HS-5 (cell line): ENCODE measurements around the gene IGLON5.

Source experiments
- DNase-seq: peaks from one replicate; pipeline ENCODE4 v3.0.0-alpha.2; 2012; ENCODE audit warnings: low read depth

Gene IGLON5

GRCh38 chr19:51317968-51318367 is 6.5 kb downstream of the IGLON5 start:
- no peak for DNase-seq

GRCh38 chr19:51318687-51319648 is 7.5 kb downstream of the IGLON5 start:
- DNase-seq: no peak

- DNase-seq: no peak
Measured at GRCh38 chr19:51319649-51320279, 8.3 kb downstream of the IGLON5 start.

- DNase-seq: no peak
Measured at GRCh38 chr19:51320280-51320657, 8.8 kb downstream of the IGLON5 start.

GRCh38 chr19:51321799-51322198 is 10.4 kb downstream of the IGLON5 start:
- DNase-seq: no peak

GRCh38 chr19:51323481-51324166 is 12.2 kb downstream of the IGLON5 start:
- DNase-seq: no peak

- DNase-seq: no peak
Measured at GRCh38 chr19:51324167-51324481, 12.7 kb downstream of the IGLON5 start.

GRCh38 chr19:51325161-51325976 is 13.9 kb downstream of the IGLON5 start:
- DNase-seq: no peak

- no peak for DNase-seq
Measured at GRCh38 chr19:51326216-51327065, 15.0 kb downstream of the IGLON5 start.

GRCh38 chr19:51327066-51328001 is 15.9 kb downstream of the IGLON5 start:
- no peak for DNase-seq

- no peak for DNase-seq
Measured at GRCh38 chr19:51329411-51329810, 18.0 kb downstream of the IGLON5 start.

GRCh38 chr19:51330366-51330765 is 18.9 kb downstream of the IGLON5 start:
- no peak for DNase-seq

GRCh38 chr19:51331193-51331592 is 19.7 kb downstream of the IGLON5 start:
- DNase-seq: no peak

- no peak for DNase-seq
Measured at GRCh38 chr19:51331716-51332115, 20.3 kb downstream of the IGLON5 start.

- no peak for DNase-seq
Measured at GRCh38 chr19:51333836-51334460, 22.5 kb downstream of the IGLON5 start.

- DNase-seq: no peak
Measured at GRCh38 chr19:51337141-51337860, 25.9 kb downstream of the IGLON5 start.

- DNase-seq: no peak
Measured at GRCh38 chr19:51337861-51338562, 26.6 kb downstream of the IGLON5 start.
